HG03469 (cell line): ENCODE measurements around the gene DHX30.

Source experiments
- ATAC-seq: cut with Tn5 transposase; IDR thresholded peaks from one replicate; pipeline ENCODE4 v1.9.1; 2021; ENCODE audit warnings: mild to moderate bottlenecking, moderate library complexity, moderate number of reproducible peaks; ENCODE audit not compliant: unreplicated experiment

DHX30 gene

DNA sequence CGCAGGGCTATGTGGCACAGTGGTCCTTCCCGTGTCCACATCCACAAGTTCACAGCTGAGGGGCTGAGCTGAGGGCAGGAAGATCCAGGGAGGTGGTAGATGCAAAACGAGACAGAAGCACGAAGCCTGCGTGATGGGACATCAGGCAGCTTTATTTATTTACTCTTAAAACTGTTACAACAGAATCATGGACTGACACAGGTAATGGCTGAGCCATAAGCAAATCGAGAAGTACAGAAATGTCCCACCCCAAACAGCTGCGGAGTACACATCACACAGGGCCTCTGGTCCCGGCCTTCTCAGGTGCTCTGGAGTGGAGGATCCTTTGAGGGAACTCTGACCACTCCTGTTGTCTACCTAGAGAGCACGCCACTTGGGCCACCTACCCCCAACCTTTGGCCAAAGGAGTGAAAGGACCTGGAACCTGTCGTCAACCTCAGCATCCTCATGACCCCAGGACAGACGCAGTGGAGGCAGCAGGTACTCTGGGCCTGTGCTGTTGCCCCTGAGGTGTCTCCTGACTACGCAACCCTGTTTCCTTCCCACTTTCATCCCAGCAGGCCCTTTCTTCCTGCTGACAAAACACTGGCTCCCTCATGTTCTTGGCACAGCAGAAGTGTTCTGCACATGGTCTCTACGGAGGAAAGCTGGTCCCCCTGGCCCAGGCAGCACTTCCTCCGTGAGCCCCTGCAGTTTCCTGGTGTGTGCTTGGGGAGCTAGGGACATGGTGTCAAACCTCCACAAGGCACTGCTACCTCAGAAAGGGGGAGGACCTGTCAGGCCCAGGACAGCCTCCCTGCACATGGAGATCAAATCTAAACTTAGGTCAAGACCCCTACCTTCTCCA, 47.8 kb downstream of the DHX30 start:
- no peak for ATAC-seq

DNA sequence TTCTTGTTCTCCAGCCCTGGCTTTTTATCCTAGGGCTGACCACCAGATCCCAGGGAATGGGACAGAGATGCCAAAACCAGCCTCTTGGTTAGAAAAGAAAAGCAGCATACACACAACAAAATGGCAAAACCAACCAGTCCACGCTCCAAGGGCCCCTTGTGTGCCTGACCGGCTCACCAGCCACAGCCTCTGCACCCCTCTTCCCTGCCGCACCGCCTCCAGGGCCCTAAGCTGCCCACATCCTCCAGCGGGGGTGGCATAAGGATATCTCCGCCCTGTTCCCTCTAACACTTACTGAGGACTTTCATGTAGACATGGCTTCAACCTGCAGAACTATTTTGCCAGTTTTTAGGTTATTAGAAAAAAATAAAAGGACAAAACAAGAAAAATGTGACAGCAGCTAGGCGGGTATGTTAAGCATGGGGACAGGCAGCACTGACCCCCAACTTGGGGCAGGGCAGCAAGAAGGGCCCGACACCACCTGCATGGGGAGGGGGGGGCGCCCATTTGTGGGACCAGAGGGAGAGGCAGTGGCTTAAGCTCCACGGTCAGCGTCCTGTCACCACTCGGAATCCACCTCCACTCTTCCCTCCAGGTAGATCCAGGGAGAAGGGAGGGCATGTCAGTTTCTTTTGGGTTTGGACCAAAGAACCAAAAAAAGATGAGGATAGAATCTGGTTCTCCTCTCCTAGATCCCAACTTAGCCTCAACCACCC, 49.1 kb downstream of the DHX30 start:
- ATAC-seq, result no peak

DNA sequence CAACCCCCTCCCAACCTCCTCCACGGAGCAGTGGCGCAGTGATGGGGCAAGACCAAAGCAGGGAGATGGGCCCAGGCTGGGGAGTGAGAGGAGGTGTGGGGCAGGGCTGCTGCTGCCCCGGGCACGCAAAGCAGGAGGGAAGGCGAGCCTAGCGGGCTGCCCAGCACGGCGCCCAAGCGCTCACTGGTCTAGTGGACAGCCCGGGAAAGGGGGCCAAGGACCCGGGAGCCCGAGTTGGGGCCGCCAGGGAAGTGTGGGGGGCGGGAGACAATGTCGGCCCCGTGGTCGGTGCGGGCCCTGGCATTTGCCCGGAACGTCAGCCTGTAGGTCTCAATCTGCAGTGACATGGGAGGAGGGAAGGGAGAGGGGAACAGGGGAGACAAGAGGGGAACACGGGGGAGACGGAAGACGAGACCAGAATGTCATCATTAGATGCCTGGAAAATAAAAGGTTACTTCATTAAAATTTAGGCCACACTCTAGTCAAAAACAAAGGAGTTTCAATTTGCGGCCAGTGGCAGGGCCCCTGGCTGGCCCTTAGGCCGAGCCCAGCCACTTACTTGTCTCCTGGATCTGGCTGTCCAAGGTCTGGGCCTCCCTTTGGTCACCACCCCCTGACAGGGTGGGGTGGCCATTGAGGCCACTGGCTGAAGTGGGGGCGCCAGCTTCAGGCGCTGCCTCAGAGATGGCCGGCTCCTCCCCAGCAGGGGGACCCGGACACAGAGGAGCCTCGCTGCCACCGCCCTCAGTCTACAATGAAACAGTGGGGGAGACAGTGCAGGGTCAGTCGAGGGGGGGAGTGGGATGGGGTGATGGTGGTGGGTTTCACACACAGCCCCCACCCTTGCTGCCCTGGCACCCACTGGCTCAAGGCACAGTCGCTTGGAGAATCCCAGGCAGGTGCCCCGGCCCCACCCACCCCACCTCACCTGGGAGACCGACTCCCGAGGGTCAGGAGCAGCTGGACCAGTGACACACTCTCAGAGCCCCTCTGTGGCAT, 50.0 kb downstream of the DHX30 start:
- no peak for ATAC-seq

DNA sequence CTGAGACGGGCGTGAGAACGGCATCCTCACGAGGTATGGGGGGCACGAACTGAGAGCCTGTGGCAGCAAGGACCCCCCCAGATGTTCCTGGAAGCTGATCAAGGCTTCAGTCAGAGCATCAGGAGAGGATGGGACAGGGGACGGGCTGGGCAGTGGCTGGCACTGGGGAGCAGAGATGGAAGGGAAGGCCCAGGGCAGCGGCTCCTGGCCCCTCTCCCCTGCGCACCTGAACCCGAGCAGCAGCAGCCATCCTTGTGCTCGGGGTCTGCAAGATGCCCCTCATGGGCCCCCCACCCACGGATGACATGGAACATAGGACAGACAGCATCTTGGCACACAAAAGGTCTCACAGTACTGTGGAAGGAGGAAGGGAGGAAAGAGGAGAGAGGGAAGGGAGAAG, 51.3 kb downstream of the DHX30 start:
- ATAC-seq, result no peak

DNA sequence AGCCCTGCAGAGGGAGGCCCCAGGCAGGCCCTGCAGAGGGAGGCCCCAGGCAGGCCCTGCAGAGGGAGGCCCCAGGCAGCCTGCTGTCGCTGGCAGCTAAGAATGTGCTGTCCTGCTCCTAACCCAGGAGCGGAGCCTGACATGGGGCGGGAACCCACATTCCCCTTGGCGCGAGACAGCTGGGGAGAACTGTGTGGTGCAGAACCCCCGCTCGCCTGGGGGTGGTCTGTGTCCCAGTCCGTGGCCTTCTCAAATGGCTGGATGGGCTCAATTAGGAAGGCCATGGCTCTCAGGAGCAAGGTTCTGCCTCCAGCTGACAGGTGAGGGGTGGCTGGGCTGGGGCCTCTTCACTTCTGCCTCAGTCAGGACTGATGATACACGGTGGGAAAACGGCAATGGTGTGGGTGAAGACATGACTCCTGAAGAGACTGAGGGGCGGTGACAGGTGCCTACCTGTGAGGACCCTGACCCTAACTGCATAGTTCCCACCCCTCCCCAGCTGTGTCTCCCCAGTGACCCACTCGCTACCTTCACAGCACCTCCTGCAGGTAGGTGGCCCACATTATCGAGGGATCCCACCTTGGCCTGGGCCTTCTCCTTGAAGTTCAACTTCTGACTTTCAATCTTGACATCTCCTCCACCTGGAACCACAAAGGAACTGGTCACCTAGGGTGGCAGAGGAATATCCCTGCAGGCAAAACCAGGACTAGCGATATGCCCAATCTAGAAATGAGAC, 52.0 kb downstream of the DHX30 start:
- no peak for ATAC-seq

DNA sequence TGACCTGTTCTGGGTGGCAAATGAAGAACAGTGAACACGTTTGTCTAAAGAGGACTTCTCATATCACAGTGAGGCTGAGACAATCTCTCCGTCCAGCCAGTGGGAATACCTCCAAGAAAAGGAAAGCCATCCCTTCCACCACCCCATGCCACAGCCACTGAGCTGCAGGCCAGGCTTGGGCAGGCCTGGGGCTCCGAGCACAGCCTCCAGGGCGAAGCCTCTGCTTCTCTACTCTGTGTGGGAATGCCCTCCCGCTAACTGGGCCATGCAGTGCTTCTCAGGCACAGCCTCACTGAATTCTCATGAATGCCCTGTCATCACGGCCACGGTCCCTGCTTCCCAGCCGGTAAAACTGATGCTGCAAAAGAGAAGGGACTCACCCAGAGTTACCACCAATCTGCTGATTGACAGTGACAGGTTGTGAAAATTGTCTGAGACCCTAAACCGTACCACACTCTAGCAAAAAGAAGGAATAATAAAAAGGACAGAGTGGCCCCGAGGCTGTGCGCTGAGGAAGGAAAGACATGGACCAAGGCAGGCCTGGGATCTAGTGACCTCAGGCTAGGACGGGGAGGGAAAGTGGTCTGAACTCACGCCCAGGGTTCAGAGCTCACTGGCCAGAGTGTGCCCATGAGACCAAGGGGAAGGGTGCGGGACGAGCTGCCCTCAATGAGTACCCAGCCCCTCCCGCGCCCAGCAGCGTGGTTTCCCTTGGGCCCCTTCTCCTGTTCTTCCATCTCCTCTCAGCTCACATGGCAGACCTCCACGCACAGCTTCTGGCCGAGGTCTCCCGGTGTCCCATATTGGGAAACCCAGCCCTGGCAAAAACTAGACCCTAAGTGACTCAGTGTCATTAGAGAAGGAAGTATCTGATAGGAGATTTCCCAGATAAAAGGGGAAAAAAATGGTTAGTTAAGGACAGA, 52.8 kb downstream of the DHX30 start:
- no peak for ATAC-seq

DNA sequence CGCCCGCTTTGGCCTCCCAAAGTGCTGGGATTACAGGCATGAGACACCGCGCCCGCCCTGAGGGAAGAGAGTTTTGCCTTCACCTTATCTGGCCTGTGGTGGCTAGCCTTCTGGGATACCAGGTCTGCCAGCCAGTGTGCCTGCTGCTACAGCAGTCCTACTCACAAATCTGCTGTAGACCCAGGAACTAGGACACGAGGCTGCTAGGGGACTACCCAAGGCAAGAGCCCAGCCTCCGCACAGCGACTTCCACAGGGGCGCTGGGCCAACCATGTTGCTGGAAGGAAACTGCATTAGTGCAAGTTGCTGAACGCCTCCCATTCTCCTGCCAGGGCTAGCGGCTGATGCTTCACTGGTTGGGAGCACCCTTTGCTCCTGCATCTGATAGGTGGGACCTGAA, 53.7 kb downstream of the DHX30 start:
- ATAC-seq, result no peak

DNA sequence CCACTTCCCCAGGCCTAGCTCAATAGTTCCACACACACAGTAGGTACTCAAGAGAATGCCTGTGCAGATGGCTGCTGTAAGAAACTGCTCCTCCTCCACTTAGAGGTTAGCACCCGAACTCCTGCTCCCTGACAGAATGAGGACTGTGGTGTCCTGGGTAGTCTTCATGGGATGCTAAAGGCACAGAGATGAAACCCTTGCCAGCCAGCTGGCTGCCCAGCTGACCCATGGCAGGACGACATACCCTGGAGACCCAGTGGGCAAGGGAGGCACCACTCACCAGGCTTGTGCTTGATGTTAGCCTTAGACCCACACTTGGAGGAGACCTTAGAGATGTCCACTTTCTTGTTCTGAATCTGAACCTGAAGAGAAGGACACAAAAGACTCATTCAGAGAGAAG, 54.2 kb downstream of the DHX30 start:
- no peak for ATAC-seq

DNA sequence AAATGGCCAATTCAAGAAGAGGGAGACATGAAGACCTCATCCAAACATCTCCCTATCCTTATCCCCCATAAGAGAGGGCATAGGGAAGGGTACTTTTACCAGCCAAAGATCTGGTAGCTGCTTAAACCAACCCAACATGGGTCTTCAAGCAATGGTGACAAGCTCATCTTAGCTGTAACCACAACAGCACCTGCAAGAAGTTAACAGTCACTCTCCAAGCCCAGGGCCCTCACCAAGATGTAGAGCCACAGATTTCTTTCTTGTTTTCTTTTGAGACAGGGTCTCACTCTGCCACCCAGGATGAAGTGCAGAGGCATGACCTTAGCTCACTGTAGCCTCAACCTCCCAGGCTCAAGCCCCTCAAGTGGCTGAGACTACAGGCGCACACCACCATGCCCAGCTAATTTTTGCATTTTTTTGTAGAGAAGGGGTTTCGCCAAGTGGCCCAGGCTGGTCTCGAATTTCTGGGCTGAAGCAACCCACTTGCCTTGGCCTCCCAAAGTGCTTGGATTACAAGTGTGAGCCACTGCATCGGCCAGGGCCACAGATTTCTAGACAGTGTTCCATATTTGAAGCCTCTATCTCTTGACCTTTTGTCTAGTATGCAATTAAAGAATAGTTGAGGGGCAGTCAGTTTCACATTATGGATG, 57.1 kb downstream of the DHX30 start:
- no peak for ATAC-seq

DNA sequence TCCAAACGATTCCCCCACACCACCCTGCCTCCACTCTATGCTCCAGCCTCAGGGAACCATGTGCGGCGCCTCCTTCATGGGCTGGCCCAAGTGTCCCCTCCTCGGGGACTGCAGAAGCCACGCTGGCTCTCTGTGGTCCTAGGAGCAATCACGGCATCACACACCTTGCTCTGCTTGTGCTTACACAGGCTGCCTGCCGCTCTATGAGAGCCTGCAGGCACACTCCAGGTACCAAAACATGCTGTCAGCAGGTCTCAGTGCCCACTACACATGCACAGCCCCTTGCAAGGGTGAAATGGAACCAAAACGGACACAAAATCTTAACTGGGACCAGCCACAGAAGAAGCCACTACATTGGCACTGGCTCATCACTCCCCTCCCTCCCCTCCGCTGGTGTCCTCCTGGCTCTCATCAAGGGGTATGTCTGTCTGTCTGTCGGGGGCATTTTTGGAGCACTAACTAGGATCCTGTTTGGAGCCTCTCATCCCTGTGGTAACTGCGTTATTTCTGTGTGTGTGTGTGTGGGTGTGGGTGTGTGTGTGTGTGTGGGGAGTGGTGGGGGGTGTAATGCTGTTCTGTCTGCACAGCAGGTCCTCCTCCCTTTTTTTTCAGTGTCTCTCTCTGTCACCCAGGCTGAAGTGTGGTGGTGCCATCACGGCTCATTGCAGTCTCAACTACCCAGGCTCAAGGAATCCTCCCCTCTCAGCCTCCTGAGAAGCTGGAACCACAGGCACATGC, 60.6 kb downstream of the DHX30 start:
- no peak for ATAC-seq

DNA sequence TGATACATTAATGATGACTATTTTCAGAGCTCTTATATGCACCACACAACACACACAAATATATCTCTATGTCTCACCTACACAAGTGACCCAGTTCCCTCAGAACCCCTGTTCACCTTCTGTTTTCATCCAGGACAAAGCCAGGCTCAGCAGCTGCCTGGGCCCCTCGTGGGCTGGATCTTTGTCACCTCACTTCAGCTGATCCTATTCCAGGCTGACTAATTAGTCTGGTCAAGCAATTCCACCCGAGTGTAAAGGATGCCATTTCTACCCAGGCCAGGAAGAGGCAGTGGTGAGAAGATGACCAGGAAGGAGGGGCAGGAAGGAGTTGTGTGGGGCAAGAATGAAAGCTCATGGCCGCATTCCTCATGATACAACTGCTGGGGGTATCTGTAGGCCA, 62.3 kb downstream of the DHX30 start:
- ATAC-seq, result no peak

DNA sequence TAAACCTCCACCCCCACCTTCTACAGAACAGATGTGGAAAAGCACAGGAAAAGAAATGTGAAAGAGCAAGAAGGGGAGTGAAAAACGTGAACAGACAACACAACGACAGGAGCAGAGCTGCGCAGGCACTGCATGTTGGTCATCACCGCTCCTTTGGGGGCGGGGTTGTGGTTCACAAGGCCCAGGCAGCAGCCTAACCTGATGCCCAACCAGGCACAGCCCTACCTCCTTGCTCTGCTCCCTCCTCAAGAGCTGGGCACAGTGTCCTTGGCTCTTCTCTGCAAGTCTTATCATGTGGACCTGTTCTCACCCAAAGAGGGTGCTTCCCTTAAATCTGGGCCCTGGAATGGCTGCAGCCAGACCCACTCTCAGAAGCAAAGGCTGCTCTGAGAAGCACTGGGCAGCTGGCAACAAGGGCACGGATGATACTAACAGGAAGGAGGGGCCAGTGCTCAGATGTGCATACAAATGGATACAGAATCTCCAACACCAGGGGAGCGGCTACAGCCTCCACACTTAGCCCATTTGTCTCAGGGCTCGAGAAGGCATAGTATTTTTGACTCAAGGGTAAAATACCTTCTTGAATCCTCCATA, 64.6 kb downstream of the DHX30 start:
- ATAC-seq, result no peak

DNA sequence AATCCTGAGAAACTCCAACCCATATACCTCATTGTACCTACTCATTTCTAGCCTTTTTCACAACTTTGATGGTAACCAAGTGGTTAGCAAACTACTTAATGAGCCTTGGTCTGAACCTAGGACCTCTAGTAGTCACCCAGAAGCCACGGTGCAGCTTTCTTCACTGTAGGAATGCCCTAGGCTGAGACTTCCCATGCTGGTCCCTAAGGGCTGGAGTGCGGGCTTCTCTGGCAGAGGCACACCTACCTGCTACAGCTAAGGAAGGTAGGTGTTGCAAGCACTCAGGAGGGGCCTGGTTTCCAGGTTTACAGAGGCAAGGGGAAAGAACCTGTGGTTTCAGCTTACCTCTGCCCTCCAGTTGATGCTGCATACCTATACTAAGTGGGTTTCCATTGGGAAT, 65.4 kb downstream of the DHX30 start:
- ATAC-seq, result no peak

DNA sequence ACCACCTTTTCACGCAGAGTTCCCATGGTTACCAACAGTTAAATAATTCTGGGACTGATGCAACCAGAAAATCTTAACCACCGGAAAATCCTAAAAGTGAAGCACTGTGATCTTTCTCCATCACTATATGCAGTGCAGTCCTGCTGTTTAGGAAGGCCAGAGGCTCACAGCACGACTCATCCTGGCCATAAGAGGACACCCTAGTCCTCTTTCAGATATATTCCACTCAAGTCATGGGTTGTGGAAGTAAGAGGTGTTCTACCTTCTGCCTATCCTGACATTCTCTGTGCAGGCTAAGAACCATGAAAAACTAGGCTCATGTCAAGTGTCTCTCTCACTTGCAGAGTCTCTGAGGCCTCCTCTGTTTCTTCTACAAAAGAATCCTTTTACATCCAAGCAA, 67.2 kb downstream of the DHX30 start:
- ATAC-seq, result no peak

DNA sequence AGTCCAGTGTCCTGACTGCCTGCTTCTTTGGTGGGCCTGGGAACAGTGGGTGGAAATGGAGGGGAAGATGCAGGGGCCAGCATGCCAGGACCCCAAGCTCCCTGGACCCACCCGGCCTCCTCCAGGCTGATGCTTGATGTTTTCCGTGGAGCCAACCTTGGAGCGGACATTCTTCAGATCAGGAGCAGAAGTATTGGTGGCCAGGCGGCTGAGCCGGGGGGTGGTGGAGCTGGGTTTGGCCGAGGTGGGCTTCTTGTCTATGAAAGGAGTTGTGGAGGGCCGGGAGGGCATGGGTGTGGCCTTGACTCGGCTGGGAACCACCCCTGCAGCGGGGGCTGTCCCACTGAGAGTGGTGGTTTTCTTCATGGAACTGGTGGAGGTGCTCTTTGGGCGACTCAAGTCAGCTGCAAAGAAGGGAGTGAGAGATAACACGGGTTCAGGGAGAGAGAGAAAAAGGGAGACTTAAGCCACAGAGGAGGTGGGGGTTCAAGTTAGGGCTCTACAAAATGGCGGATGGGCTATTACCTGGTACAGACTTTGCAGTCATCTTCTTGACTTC, 67.8 kb downstream of the DHX30 start:
- no peak for ATAC-seq

DNA sequence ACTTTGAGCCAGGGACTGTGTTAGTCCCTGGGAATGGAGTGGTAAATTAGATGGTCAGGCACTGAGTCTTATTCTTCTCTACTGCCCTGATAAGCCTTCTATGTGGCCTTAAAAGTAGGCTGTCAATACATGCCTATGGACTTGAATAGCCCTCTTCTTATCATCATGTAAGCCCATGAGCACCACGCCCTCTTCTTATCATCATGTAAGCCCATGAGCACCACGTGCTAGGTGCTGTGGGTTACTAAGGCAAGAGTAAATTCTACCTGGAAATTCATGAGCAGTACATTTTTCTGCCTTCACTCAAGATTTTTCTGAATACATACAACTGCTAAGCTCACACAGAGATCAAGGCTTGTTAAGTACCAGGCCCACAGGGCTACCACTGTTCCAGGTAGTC, 68.5 kb downstream of the DHX30 start:
- ATAC-seq, result no peak

DNA sequence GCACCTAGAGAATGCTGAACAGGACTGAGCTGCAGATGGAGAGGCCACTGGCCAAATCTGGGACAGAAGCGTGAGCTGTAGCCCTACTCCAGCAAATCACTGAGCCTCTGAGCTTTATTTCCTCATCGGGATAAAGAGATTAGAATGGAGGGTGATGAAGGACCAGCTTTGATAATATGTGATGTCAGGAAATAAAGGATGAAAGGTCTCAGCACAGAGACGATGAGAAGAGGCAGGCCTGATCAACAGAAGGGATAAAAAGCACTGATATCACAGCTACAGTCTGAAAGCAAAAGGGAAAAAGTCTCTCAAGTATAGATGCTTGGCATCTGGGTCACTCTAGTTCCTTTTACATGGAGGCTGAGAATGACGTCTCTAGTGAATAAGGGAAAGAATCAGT, 70.0 kb downstream of the DHX30 start:
- ATAC-seq, result no peak

DNA sequence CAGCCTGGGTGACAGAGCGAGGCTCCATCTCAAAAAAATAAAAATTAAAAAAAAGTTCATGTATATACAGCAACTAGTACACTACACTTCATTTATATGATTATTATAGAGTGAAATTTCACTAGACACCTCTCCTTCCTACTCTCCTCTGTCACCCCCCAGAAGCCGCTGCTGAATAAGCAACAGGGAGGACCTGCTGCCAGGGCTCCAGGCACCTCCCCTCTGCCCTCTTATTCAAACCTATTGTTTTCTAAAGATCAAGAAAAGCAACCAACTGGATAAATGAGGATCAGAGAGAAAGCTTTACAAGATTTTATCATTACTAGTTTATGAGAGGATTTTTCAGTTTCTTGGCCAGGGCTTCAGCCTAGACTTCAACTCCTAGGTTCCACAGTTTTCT, 71.5 kb downstream of the DHX30 start:
- no peak for ATAC-seq
